MM.1S (cell line): ENCODE results near the gene TULP4.

Experiments used
- DNase-seq: peaks from one replicate; pipeline ENCODE4 v3.0.0-alpha.2; 2015
- H2AFZ ChIP-seq: fragments of 300-600 bp; sonication (generic); 2 replicates; pipeline ENCODE4 v1.6.0; 2016; ENCODE audit warnings: antibody characterized with exemption, low read length
- H3F3A ChIP-seq: fragments of 300-600 bp; sonication (generic); 2 replicates; pipeline ENCODE4 v1.6.1; 2016; ENCODE audit warnings: mild to moderate bottlenecking, antibody characterized with exemption, low read length, moderate library complexity, mixed read lengths; ENCODE audit not compliant: insufficient read depth
- H3K27ac ChIP-seq: fragments of 300-600 bp; sonication (generic); 2 replicates; pipeline ENCODE4 v1.5.1; 2016; ENCODE audit warnings: mild to moderate bottlenecking, low read length
- H3K27me3 ChIP-seq: fragments of 300-600 bp; sonication (generic); replicated peaks from 2 replicates; pipeline ENCODE4 v1.6.0; 2016; ENCODE audit warnings: low read length; ENCODE audit not compliant: insufficient read depth
- H3K36me3 ChIP-seq: fragments of 300-600 bp; sonication (generic); replicated peaks from 2 replicates; pipeline ENCODE4 v1.6.1; 2016; ENCODE audit warnings: mild to moderate bottlenecking, low read length, mixed read lengths; ENCODE audit not compliant: insufficient read depth
- H3K4me1 ChIP-seq: fragments of 300-600 bp; sonication (generic); 2 replicates; pipeline ENCODE4 v1.6.1; 2016; ENCODE audit warnings: low read length, mixed read lengths
- H3K4me2 ChIP-seq: fragments of 300-600 bp; sonication (generic); 2 replicates; pipeline ENCODE4 v1.6.0; 2016; ENCODE audit warnings: low read depth, low read length
- H3K4me3 ChIP-seq: fragments of 300-600 bp; sonication (generic); 2 replicates; pipeline ENCODE4 v1.5.1; 2016; ENCODE audit warnings: low read length, mixed read lengths
- H3K79me2 ChIP-seq: fragments of 300-600 bp; sonication (generic); 2 replicates; pipeline ENCODE4 v1.6.1; 2016; ENCODE audit warnings: mixed run types, low read length, mixed read lengths
- H3K9ac ChIP-seq: fragments of 300-600 bp; sonication (generic); 2 replicates; pipeline ENCODE4 v1.6.1; 2016; ENCODE audit warnings: low read length, mixed read lengths
- H3K9me2 ChIP-seq: fragments of 300-600 bp; sonication (generic); replicated peaks from 2 replicates; pipeline ENCODE4 v1.6.1; 2016; ENCODE audit warnings: mild to moderate bottlenecking, low read length, mixed read lengths; ENCODE audit not compliant: insufficient read depth
- H3K9me3 ChIP-seq: fragments of 300-600 bp; sonication (generic); replicated peaks from 2 replicates; pipeline ENCODE4 v1.6.1; 2016; ENCODE audit warnings: mild to moderate bottlenecking, low read length, mixed read lengths; ENCODE audit not compliant: insufficient read depth
- H4K20me1 ChIP-seq: fragments of 300-600 bp; sonication (generic); 2 replicates; pipeline ENCODE4 v1.6.1; 2016; ENCODE audit warnings: mild to moderate bottlenecking, low read length, moderate library complexity, mixed read lengths; ENCODE audit not compliant: insufficient read depth
- CTCF ChIP-seq: fragments of 300-600 bp; sonication (generic); IDR thresholded peaks from 2 replicates; pipeline ENCODE4 v1.5.1; 2016; ENCODE audit warnings: antibody characterized with exemption, low read length, mixed read lengths
- EZH2 ChIP-seq: fragments of 300-600 bp; sonication (generic); optimal IDR thresholded peaks from 2 replicates; pipeline ENCODE3; 2017; ENCODE audit warnings: low read depth, mild to moderate bottlenecking, antibody characterized with exemption, low read length, mixed read lengths
- EZH2phosphoT487 ChIP-seq: fragments of 300-600 bp; sonication (generic); IDR thresholded peaks from 2 replicates; pipeline ENCODE4 v1.6.1; 2018; ENCODE audit warnings: antibody characterized with exemption, low read length

TULP4 gene

GRCh38 chr6:158414851-158415262, 102.6 kb downstream of the TULP4 start:
- no peaks in the 10 kb centered on the region for H3K36me3 ChIP-seq
- no peak for DNase-seq

GRCh38 chr6:158415666-158416065, 103.4 kb downstream of the TULP4 start:
- no peak overlapping the region for H3K4me3 ChIP-seq
- no peak overlapping the region for H2AFZ ChIP-seq
- no peaks in the 10 kb centered on the region for H4K20me1 ChIP-seq
- H3K9me3 ChIP-seq, result no peaks in the 10 kb centered on the region
- no peaks in the 10 kb centered on the region for H3F3A ChIP-seq
- no peaks in the 10 kb centered on the region for H3K4me1 ChIP-seq
- H3K9ac ChIP-seq, result no peak overlapping the region
- H3K27ac ChIP-seq, result no peak overlapping the region
- H3K27me3 ChIP-seq, result no peaks in the 10 kb centered on the region
- no peaks in the 10 kb centered on the region for H3K36me3 ChIP-seq
- H3K4me2 ChIP-seq, result no peak overlapping the region
- no peaks in the 10 kb centered on the region for H3K9me2 ChIP-seq
- no peaks in the 10 kb centered on the region for H3K79me2 ChIP-seq
- DNase-seq, result no peak
- TF ChIP-seq EZH2 (no peak), CTCF (no peak), EZH2phosphoT487 (no peak)

More at GRCh38 chr6:158414851-158415262, 102.6 kb downstream of the TULP4 start:
- H4K20me1 ChIP-seq, result no peaks in the 10 kb centered on the region
- no peaks in the 10 kb centered on the region for H3K9me2 ChIP-seq
- no peak overlapping the region for H3K4me2 ChIP-seq
- H3K27ac ChIP-seq, result no peak overlapping the region
- H3K79me2 ChIP-seq, result no peaks in the 10 kb centered on the region
- no peaks in the 10 kb centered on the region for H3K4me1 ChIP-seq
- no peaks in the 10 kb centered on the region for H3K27me3 ChIP-seq
- H3K4me3 ChIP-seq, result no peak overlapping the region
- H3F3A ChIP-seq, result no peaks in the 10 kb centered on the region
- H3K9ac ChIP-seq, result no peak overlapping the region
- H3K9me3 ChIP-seq, result no peaks in the 10 kb centered on the region
- H2AFZ ChIP-seq, result no peak overlapping the region
- TF ChIP-seq CTCF (no peak), EZH2 (no peak), EZH2phosphoT487 (no peak)

- Histone ChIP-seq H4K20me1 (no peaks in the 10 kb centered on the region), H3K4me2 (no peak overlapping the region), H3F3A (no peaks in the 10 kb centered on the region), H3K27me3 (no peaks in the 10 kb centered on the region), H3K4me3 (no peak overlapping the region), H3K36me3 (no peaks in the 10 kb centered on the region), H3K9me3 (no peaks in the 10 kb centered on the region), H3K9ac (no peak overlapping the region), H3K9me2 (no peaks in the 10 kb centered on the region), H3K27ac (no peak overlapping the region), H2AFZ (no peak overlapping the region), H3K79me2 (no peaks in the 10 kb centered on the region), H3K4me1 (no peaks in the 10 kb centered on the region)
- DNase-seq, result no peak
- TF ChIP-seq CTCF (no peak), EZH2phosphoT487 (no peak), EZH2 (no peak)
Measured at GRCh38 chr6:158416883-158417759, 104.9 kb downstream of the TULP4 start.
